Activated CD4-positive, CD25-positive, alpha-beta regulatory T cell treated with anti-CD3 and anti-CD28 coated beads, Interleukin-2, amount 50 U/mL, for 24 hours (primary cell): Measurements from ENCODE around the gene CHST8.

Source experiments
- ATAC-seq, 2 donors: fragments of 150-1000 bp; cut with Tn5 transposase; one replicate each; pipeline ENCODE4 v1.10.0; 2021; ENCODE audit warnings: mild to moderate bottlenecking in 1 of 2, moderate library complexity in 1 of 2

Gene CHST8

DNA sequence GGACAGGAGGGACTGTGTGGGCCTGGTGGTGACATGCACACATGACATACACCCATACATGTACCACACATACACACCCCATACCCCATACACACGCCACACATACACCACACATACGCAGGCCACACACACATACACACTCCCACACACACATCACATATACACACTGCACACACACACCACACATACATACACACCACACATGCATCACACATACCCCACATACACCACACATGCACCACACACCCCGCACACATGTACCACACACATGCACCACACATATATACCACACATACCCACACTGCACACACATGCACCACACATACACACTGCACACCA lies 98.4 kb downstream of the CHST8 start:
- ATAC-seq = no peak

DNA sequence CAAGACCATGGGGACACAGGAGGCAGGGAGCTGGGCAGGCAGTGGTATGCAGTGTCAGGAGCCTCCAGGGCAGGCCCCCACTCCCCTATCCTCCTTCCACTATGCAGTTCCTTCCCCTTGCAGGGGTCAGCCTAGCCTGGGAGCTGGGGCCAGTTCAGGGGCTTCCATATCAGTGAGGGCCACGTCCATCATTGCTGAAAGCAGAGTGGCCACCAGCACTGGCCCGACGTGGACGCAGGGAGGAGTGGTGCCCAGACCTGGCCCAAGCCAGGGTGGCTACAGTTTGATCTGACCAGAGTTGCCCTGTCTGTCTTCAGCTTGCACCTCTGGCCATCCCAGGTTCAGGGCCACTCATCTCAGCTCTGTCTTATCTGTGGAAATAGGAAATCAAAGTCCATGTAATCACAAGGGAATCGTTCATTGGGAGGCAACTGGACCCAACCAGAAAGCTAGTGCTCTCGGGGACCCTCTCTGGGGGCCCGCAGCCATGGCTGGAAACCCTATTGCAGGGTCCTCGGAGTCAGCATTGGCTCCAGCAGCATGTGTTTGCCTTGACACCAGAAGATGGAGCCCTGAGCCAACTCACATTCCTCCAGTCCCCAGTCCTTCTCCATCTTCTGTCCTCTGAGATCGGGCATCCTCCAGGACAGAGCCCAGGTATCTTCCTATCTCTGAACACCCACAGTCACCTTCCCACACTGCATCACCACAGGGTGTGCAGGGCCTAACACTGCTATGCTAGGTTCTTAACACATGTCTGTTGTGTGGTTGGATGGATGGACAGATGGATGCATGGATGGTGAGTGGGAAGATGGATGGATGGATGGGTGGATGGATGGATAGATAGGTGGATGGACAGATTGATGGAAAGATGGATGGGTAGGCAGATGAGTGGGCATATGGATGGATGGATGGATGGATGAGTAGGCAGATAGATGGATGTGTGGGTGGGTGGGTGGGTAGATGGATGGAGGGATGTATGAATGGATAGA lies 99.2 kb downstream of the CHST8 start:
- ATAC-seq = no peak

DNA sequence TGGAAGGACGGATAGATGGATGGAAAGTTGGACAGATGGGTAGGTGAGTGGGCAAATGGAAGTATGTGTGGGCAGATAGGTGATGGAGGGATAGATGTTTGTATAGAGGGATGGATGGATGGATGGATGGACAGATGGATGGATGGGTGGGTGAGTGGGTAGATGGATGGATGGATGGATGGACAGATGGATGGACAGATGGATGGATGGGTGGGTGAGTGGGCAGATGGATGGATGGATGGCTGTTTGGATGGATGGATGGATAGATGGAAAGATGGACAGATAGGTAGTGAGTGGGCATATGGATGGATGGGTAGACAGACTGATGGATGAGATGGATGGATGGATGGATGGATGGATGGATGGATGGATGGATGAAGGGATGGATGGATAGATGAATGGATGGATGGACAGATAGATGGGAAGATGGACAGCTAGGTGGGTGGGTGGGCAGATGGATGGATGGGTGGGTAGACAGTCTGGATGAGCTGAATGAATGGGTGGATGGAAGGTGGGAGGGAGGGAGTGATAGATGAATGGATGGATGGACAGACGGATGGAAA lies 100.1 kb downstream of the CHST8 start:
- no peak for ATAC-seq

DNA sequence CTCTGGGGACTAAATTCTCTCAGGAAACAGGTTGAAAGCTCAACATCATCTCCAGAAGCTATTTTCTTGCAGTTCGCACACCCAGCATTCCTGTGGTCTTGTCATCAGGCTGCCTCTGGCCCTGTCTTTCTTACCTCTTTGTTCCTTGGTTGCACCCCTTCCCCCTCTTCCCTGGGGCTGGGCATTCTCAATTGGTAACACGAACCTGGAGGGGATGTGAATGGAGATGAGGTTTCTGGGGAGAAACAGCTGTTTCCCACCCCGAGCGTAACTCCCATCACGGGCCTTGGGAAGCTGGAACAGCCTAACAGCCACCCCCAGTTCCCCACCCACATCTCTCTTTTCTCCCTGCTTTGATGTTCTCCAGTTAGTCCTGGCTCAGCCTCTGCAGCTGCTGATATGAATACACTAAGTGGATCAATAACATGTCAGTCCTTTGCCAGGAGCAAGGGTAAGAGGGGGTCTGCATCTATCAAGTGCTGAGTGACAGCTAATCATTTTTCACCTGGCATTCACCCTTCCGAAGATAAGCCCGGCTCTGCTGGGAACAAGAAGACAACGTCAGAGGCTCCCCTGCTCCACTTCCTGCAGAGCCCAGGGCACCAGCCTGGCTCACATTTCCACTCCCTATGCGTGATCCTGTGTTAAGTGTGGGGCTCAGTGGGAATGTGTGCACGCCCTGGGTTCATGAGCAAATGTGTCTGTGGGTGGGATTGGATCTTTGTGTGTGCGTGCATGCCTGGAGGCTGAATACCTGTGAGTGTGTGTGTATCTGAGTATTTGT lies 100.9 kb downstream of the CHST8 start:
- no peak for ATAC-seq

DNA sequence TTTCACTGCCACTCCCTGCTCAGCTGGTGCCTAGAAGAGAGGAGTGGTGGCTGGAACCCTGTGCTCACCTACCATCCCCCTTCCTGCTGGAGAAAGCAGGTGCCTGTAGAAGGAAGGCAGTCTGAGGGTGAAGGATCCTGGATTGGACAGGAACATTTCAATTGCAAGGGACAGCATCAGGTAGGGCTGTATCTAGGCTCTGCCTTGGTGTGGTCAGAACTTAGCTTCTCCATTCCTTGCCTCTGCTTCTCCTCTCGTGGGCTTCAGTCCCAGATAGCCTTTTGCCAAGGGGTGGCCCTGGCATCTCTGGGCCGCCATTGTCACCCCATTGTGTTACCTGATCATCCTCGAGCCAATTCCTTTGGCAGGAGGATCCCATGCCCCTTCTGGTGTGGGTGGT lies 101.8 kb downstream of the CHST8 start:
- no peak for ATAC-seq

DNA sequence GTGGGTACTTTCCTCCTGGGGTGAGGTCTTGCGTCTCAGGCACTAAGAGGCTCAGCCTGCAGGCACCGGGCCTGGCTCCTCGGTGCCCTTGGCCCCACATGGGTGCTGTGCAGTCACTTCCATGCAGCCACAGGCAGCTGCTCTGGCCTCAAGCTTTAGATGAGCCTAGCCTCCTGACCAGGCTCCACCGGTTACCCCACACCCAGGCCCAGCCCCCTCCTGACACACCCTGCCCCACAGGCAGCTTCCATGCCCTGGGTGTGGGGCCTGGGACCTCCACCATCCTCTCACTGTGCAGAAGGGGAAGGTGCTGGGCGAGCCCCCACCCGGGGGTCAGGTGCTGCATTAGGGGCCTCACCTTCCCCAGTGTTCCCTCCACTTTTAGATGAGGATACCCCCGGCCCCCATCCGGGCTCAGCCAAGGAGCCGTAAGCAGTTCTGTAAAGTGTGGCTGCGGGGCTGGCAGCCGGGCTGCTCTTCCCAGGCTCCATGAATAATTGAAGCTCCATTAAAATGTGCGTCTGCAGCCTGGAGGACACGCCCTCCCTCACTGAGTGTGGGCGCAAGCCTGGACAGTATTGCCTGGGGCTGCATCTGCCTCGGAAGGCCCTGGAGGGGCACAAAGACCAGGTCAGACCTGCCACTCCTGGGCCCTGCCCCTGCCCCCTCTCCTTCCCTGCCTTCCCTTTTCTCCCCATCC lies 102.4 kb downstream of the CHST8 start:
- no peak for ATAC-seq

DNA sequence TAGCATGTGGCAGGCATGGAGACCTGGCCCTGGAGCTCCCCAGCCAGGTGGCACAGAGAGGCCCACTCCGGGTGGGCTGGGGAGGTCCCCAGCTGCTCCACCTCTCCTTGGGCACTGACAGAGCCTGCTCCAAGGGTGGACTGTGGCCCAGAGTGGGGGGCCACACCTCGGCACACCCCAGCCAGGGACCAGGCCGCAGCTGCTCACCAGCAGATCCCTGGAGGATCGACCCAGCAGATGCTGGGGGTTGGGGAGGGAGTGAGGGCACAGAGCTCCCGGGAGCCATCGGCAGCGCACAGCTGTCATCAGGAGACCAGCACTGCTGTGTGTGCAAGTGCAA lies 102.9 kb downstream of the CHST8 start:
- ATAC-seq = no peak

DNA sequence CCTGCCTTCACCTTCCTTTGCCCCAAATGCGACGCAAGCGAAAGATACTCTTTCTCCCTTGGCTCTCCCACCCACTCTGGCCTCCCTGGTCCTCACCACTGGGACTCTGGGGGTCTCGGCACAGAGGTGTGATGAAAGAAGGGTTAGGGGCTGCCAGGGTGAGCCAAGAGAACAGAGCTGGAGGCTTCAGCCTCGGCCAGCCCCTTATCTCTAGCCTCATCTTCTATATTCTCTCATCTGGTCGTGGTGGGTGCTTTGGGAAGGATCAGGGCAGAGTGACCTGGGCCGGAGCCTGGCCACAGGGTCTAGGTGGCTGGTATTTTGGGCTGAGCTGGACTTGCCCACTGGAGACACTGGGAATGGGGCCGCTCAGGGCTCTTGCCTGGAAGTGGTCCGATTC lies 103.8 kb downstream of the CHST8 start:
- ATAC-seq = no peak

DNA sequence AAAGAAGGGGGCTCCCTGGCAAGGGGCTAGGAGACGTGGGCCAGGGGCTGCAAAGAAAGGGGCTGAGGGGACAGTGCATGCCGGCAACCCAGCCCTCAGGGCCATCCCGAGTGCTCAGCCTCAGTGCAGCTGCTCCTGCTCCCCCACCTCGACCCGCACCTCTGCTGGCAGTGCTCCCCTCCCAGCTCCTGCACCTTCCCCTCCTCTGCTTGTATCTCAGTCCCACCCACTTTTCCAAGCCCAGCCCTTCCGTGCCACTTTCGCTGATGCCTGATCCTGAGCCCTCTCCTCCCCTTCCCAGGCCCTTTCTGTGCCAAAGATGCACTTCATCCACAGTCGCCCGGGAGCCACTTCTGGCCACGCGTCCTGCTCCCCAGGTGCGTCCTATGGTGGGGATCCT lies 105.0 kb downstream of the CHST8 start:
- no peak for ATAC-seq

DNA sequence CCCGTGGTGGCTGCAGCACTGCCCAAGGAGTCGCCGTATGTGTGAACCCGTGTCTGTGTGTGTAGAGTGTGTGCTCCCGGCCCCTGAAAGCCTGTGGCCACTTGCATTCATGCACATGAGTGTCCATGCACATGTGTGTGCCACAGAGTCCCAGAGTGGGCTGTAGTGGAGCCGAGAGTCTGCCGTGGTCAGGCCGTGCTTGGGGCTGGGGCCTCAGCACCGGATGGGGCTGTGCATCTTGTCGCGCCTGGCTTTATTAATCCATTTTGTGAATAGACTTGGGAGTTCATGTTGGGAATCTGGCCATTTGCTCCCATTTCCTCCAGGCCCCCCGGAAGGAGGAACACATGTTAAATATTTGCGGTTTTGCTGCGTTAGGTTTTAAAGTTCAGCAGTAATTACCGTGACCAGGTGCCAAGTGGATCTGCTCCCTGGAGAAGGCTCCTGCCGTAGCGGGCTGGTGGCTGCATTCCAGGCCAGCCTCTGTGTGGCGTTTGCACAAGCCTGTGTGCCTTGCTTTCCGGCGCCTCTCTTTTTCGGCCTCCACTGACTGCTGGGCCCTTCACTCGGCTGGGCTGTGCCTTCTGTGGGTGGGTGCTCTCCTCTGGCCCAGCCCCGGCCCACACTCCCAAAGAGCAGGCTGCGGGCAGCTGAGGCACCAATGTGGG lies 105.7 kb downstream of the CHST8 start:
- ATAC-seq = no peak

DNA sequence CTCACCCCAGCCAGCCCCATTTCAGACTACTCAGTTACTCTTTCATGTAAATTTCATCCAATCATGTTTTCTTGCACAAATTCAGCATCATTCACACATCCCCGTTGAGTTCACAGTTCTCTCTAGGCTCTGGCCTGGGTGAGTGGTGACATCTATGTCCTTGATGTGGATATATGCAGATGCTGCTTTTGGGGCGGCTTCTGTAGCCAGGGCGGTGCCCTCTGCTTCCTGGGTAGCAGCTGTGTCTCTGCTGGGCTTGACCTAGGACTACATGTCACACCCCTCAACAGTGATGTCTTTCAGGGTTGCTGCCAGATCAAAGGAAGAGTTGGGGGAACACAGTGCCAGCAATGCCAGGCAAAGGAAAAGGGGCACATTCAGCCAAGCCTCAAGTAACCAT lies 106.4 kb downstream of the CHST8 start:
- ATAC-seq = no peak

DNA sequence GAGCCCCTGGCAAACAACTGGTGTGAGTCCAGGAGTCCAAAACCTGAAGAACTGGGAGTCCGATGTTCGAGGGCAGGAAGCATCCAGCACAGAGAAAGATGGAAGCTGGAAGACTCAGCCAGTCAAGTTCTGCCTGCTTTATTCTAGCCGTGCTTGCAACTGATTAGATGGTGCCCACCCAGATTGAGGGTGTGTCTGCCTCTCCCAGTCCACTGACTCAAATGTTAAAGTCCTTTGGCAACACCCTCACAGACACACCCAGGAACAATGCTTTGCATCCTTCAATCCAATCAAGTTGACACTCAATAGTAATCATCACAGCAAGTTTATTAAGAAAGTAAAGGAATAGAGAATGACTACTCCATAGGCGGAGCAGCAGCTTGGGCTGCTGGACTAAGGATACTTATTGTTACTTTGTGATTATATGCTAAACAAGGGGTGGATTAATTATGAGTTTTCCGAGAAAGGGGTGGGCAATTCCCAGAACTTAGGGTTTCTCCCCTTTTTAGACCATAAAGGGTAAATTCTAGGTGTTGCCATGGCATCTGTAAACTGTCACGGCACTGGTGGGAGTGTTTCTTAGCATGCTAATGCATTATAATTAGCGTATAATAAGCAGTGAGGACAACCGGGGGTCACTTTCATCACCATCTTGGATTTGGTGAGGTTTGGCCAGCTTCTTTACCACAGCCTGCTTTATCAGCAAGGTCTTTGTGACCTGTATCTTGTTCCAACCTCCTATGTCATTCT lies 109.3 kb downstream of the CHST8 start:
- no peak for ATAC-seq

DNA sequence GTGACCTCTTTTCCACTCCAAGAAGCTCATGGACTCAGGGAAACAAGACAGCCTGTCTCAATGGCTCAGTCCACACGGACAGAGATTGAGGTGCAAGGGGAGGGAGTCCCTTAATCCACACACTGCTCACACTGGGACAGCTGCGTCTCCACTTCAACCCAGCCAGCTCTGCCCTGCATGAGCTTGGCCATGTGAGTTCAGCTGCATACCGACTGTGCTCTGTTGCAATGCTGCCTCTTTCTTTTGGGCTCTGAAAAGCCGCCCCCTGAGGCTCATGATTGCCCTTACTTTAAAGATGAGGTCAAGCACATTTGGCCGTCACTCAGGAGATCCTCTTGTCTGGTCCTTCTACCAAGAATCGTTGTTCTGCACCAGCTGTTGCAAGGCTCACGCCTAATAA lies 110.1 kb downstream of the CHST8 start:
- ATAC-seq = no peak

DNA sequence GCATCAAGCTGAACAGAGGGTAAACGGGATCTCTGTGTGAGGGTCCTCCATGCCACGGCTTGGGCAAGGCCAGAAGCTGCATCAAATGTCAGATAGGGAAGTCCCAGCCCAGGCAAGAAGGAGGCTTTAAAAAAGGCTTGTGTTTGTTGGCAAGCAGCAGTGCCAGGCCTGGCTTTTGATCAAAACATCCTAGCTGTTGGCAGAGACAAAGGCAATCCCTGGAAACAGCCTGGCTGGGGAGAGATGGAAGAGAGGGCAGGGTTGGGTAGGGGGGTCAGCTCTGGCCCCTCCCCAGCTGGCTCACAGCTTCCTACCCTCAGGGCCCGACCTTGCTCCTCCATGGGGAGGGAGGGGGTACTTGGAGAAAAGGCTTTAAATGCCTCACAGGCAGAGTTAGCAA lies 113.2 kb downstream of the CHST8 start:
- no peak for ATAC-seq

DNA sequence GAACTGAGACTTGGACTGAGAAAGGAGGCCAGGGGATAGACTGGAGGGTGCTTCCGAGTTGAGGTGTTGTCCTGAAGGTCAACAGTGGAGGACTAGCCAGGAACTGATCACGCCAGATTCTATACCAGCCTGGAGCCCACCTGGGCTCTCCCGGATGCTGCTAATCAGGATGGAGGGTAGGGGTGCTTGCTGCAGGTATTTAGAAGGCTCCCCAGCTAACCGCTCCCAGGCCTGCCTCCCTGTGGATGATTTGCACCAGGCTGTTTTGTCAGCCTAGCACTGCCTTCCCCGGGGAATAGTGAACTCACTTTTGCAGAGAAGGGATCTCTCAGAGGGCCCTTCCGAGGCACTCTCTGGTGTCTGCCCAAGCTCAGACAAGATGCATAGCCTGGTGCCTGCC lies 114.4 kb downstream of the CHST8 start:
- ATAC-seq = no peak

DNA sequence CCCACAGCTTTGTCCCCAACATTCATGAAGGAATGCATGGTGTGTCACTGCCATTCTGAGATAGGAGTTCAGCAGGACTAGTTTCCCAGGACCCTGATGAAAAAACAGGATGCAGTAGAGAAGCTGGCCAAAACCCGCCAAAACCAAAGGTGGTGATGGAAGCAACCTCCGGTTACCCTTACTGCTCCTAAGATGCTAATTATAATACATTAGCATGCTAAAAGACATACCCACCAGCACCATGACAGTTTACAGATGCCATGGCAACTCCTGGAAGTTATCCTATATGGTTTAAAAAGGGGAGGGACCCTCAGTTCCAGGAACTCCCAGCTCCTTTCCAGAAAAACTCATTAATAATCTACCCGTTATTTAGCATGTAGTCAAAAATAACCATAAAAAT lies 115.0 kb downstream of the CHST8 start:
- no peak for ATAC-seq

DNA sequence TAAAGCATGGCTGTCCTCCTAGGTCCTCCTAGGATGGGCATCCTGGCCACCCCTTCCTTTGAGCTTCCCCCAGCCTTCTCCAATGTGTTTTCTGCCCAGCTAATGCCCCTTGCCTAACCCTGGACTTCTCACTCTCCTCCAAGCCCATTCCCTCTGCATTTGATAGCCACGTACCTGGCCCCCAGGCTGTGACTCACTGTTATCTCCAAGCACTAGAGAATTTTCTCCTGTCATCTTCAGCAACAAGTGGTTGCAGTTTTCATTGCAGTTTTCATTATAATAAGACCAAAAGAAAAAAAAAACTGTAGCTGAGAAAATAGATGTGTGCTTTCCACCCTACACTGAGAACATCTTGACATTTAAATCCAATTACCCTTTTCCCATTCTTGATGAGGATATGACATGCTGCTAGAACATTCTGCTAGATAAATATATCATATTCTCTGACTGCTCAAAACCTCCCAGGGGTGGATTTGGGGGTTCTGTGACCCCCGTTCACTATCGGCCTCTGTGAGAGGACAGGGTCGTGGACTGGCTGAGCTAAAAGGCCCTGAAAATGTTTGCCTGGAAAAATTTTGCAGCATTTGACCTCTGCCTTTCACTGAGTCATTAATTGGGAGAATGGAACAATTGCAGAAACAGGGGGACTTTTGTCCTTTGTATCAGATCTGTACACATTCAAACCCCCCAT lies 116.1 kb downstream of the CHST8 start:
- ATAC-seq = no peak

DNA sequence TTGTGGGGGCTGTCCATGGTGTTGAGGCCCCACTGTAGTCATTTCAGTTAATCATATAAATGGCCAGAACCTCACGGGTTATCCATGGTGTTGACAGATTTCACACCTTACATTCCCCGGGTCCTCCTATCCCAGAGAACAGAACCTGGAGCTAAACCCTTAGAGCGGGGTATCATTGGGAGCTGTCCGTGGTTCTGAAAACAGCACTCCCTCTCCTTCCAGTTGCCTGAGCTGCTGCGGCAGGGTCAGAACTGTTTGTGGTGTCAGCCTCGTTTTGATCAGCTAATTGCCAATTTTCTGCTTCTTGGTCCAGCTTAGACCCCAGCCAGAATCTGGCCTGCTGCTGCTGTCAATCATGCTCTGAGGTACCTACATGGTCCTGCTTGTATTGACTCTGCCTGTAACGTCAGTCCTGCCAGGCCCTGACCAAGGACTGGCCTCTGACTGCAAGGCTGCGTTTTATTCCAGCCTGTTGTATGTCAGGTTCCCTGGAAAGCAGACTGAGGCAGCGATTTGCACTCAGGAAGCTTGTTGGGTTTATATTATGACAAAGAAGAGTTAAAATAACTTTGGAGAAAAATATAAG lies 119.2 kb downstream of the CHST8 start:
- ATAC-seq = no peak

DNA sequence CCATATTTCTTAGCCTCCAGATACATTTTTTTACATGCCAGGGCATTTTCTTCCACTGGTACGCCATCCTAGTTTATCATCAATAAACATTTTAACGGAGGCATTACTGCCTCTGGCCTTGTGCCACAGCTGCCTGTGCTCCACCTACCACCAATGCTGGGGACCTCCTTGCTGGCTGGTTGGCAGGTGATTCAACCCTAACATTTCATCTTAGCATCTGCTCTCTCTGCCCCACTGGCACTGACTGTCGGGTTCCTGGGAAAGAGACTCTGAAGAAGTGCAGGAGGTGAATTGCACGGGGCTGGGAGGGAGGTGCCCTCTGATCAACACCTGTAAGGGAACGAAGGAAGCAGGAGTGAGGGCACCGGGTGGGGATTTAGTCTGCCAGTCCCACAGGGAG lies 123.5 kb downstream of the CHST8 start:
- ATAC-seq = no peak

DNA sequence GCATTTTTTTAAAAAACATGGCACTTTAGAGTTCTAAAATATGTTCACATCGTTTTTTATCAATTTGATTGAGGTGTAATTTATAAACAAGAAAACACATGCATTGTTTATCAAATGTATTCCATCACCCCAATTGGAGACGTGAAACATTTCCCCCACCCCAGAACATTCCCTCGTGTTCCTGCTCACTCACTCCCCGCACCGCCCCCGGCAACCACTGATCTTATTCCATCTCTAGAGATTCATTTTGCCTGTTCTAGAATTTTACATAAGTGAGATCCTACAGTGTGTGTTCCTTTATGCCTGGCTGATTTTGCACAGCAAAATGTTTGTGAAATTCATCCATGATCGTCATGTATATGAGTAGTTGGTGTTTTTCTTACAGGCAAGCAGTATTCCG lies 124.4 kb downstream of the CHST8 start:
- ATAC-seq = no peak

DNA sequence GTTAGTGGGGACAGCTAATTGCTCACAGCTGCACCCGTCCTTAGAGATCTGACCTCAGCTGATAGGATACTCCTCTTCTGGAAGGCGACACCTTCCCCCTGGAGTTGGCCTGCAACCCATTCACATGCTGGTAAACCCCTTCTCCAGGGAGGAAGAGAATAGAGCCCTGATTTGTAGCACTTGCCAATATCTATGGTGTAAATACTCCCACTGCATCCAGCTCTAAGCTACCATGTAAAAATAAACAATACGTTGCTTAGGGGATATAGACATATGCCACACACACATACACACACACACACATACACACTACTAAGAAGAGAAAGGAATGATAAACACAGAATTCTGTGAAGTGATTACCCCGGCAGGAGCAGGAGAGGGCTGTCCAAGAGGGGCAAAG lies 125.5 kb downstream of the CHST8 start:
- ATAC-seq = no peak
